NCI-H524 treated with DMSO at 0.1 percent for 48 hours (cell line): ENCODE data around the gene ARHGEF17.
"Not testable (repeated sequence)": the region's sequence is repeated elsewhere in the genome, so short reads cannot be mapped to it uniquely, and the experiment has no call there.

ENCODE experiments used
- DNase-seq: peaks from one replicate; lab custom pipeline; 2025; lab: John Stamatoyannopoulos, UW

The ARHGEF17 gene

GRCh38 chr11:73308003-73308960, at the start of gene ARHGEF17:
TSS of gene ARHGEF17 (plus strand) at chr11:73308276. CDS start at chr11:73308639, 363 bp downstream.
- peak; percentile 52 for DNase-seq

GRCh38 chr11:73259406-73260126, 48.5 kb upstream of the ARHGEF17 start:
- no peak for DNase-seq

GRCh38 chr11:73260127-73260457, 48.0 kb upstream of the ARHGEF17 start:
- no peak for DNase-seq

GRCh38 chr11:73262851-73263495, 45.1 kb upstream of the ARHGEF17 start:
- no peak for DNase-seq

- DNase-seq = no peak
These were observed 44.4 kb upstream of the ARHGEF17 start for GRCh38 chr11:73263640-73264039.

- no peak for DNase-seq
These were observed 42.7 kb upstream of the ARHGEF17 start for GRCh38 chr11:73265278-73265810.

GRCh38 chr11:73265853-73266645, 42.0 kb upstream of the ARHGEF17 start:
- DNase-seq = no peak

GRCh38 chr11:73266646-73267020, 41.4 kb upstream of the ARHGEF17 start:
- DNase-seq = no peak

- DNase-seq = no peak
These were observed 40.8 kb upstream of the ARHGEF17 start for GRCh38 chr11:73267122-73267846.

- DNase-seq = no peak
These were observed 40.1 kb upstream of the ARHGEF17 start for GRCh38 chr11:73267906-73268540.

- DNase-seq = no peak
These were observed 39.3 kb upstream of the ARHGEF17 start for GRCh38 chr11:73268671-73269271.

- no peak for DNase-seq
These were observed 38.5 kb upstream of the ARHGEF17 start for GRCh38 chr11:73269459-73270015.

- no peak for DNase-seq
These were observed 37.8 kb upstream of the ARHGEF17 start for GRCh38 chr11:73270016-73270854.

- DNase-seq = no peak
These were observed 37.1 kb upstream of the ARHGEF17 start for GRCh38 chr11:73270855-73271477.

- DNase-seq = not testable (repeated sequence)
These were observed 36.6 kb upstream of the ARHGEF17 start for GRCh38 chr11:73271478-73271865.

GRCh38 chr11:73271936-73272679, 36.0 kb upstream of the ARHGEF17 start, which contains the start of gene P2RY6:
TSS of gene P2RY6 (plus strand) at chr11:73272338. CDS start at chr11:73296519, 24,181 bp downstream.
- DNase-seq = no peak

- DNase-seq = no peak
These were observed 35.4 kb upstream of the ARHGEF17 start for GRCh38 chr11:73272680-73273038.
